Measurements from ENCODE around the gene CCDC187. TPM values are rescaled to one million over a fixed set of nuclear protein-coding genes. Genes with fewer than 3 reads are reported as not detected.
A peak's percentile ranks its signal among the peaks of the same experiment; 100 is the strongest.

The CCDC187 gene
- total and polyA plus RNA-seq, 2 of the 8 experiments (the other 6 are each of a cell fraction or from before 2014, with no cell fraction given): 0.02 TPM; not detected in 1

GRCh38 chr9:136313111-136314055 is 9.5 kb upstream of the CCDC187 start (continued):
- TF ChIP-seq SIN3A (conservative IDR thresholded peaks at IDR 0.05 in 1 of 2, IDR thresholded peaks at IDR 0.05 in 1 of 2; ENCODE audit: low read depth in 1 of 2, low read length in 2 of 2): no peak
- TF ChIP-seq CHD7 (IDR thresholded peaks at IDR 0.05; ENCODE audit: insufficient replicate concordance, low read length): no peak
- TF ChIP-seq SAP30 (IDR thresholded peaks at IDR 0.05; ENCODE audit: insufficient read depth, insufficient replicate concordance, low read length): no peak
- TF ChIP-seq RAD21 (IDR thresholded peaks at IDR 0.05 in 1 of 2, conservative IDR thresholded peaks at IDR 0.05 in 1 of 2; ENCODE audit: low read depth in 2 of 2, low read length in 2 of 2): peak; percentile 6 to 22; a peak in 2 of 4 replicates
- TF ChIP-seq E2F6 (IDR thresholded peaks at IDR 0.05): no peak
- no peak for TF ChIP-seq HDAC2 (IDR thresholded peaks at IDR 0.05; ENCODE audit: borderline replicate concordance in 1 of 2, low read depth in 2 of 2, low read length in 2 of 2)
